Hepatocyte (in vitro differentiated cells): ENCODE measurements around the gene MACROH2A2. TPM values are rescaled to one million over a fixed set of nuclear protein-coding genes. Genes with fewer than 3 reads are reported as not detected.

ENCODE experiments used
- DNase-seq: peaks from one replicate; pipeline ENCODE4 v3.0.0-alpha.2; 2016; ENCODE audit warnings: low spot score
- H2AFZ ChIP-seq: fragments of 200-600 bp; sonication (generic); 2 replicates; pipeline ENCODE4 v1.6.0; 2016; ENCODE audit warnings: antibody characterized with exemption, mild to moderate bottlenecking
- H3K27ac ChIP-seq: fragments of 200-600 bp; sonication (generic); 2 replicates; pipeline ENCODE4 v1.5.1; 2016; ENCODE audit warnings: mild to moderate bottlenecking
- H3K27me3 ChIP-seq: fragments of 200-600 bp; sonication (generic); 2 replicates; pipeline ENCODE4 v1.6.1; 2016
- H3K36me3 ChIP-seq: fragments of 200-600 bp; sonication (generic); replicated peaks from 2 replicates; pipeline ENCODE4 v1.5.1; 2016; ENCODE audit warnings: low read depth; ENCODE audit not compliant: insufficient read depth
- H3K4me1 ChIP-seq: fragments of 200-600 bp; sonication (generic); 2 replicates; pipeline ENCODE4 v1.5.1; 2016; ENCODE audit warnings: mild to moderate bottlenecking, moderate library complexity; ENCODE audit not compliant: insufficient read depth
- H3K4me2 ChIP-seq: fragments of 200-600 bp; sonication (generic); 2 replicates; pipeline ENCODE4 v1.6.0; 2016
- H3K4me3 ChIP-seq: fragments of 200-600 bp; sonication (generic); 2 replicates; pipeline ENCODE4 v1.5.1; 2016; ENCODE audit warnings: mild to moderate bottlenecking
- H3K79me2 ChIP-seq: fragments of 200-600 bp; sonication (generic); 2 replicates; pipeline ENCODE4 v1.6.0; 2017; ENCODE audit warnings: mild to moderate bottlenecking
- H3K9me2 ChIP-seq: fragments of 200-600 bp; sonication (generic); replicated peaks from 2 replicates; pipeline ENCODE4 v1.6.0; 2017; ENCODE audit warnings: mild to moderate bottlenecking; ENCODE audit not compliant: insufficient read depth
- H3K9me3 ChIP-seq: fragments of 200-600 bp; sonication (generic); 2 replicates; pipeline ENCODE4 v1.5.1; 2016; ENCODE audit warnings: low read depth, mild to moderate bottlenecking
- H4K20me1 ChIP-seq: fragments of 200-600 bp; sonication (generic); 2 replicates; pipeline ENCODE4 v1.6.0; 2016; ENCODE audit warnings: mild to moderate bottlenecking; ENCODE audit not compliant: insufficient read depth, poor library complexity, severe bottlenecking
- EZH2 ChIP-seq: fragments of 200-600 bp; sonication (generic); IDR thresholded peaks from 2 replicates; pipeline ENCODE4 v1.6.1; 2016; ENCODE audit warnings: antibody characterized with exemption, mild to moderate bottlenecking, borderline replicate concordance
- EZH2phosphoT487 ChIP-seq: fragments of 200-600 bp; sonication (generic); IDR thresholded peaks from one replicate; pipeline ENCODE4 v1.6.1; 2018; ENCODE audit warnings: antibody characterized with exemption, mild to moderate bottlenecking, low read depth, moderate library complexity; ENCODE audit not compliant: unreplicated experiment, severe bottlenecking
- WGBS: methylation state at CpG from one replicate; pipeline ENCODE4 v1.1.6; 2016; ENCODE audit warnings: low lambda C conversion rate; ENCODE audit errors: missing lambda C conversion rate; 5-methylcytosine and 5-hydroxymethylcytosine counted together
- polyA plus RNA-seq: library from polyadenylated mRNA; unstranded; fragments of >200 nt; fragmentation: Nextera tagmentation; extraction: Ambion mirVana; gene quantifications from 2 replicates; pipeline ENCODE4 v1.2.1, GENCODE V29; 2016
- total RNA-seq: library from RNA; depleted of rRNA; stranded (reverse); fragments of >200 nt; gene quantifications from 2 replicates; pipeline ENCODE4 v1.2.3, GENCODE V29; 2014
- TF ChIP-seq, protein P1 (sequence below): fragments of 200-600 bp; sonication (generic); IDR thresholded peaks from 2 replicates; pipeline ENCODE4 v1.5.1; 2016; ENCODE audit warnings: antibody characterized with exemption, mild to moderate bottlenecking; ENCODE audit not compliant: poor library complexity

The MACROH2A2 gene
- total and polyA plus RNA-seq, 2 experiments from 2014 or later = 45.7 to 47.2 TPM

GRCh38 chr10:70048030-70048723, 4.5 kb upstream of the MACROH2A2 start:
- TF ChIP-seq EZH2phosphoT487 = no peak
- TF ChIP-seq EZH2 = no peak
- TF ChIP-seq, protein P1, sequence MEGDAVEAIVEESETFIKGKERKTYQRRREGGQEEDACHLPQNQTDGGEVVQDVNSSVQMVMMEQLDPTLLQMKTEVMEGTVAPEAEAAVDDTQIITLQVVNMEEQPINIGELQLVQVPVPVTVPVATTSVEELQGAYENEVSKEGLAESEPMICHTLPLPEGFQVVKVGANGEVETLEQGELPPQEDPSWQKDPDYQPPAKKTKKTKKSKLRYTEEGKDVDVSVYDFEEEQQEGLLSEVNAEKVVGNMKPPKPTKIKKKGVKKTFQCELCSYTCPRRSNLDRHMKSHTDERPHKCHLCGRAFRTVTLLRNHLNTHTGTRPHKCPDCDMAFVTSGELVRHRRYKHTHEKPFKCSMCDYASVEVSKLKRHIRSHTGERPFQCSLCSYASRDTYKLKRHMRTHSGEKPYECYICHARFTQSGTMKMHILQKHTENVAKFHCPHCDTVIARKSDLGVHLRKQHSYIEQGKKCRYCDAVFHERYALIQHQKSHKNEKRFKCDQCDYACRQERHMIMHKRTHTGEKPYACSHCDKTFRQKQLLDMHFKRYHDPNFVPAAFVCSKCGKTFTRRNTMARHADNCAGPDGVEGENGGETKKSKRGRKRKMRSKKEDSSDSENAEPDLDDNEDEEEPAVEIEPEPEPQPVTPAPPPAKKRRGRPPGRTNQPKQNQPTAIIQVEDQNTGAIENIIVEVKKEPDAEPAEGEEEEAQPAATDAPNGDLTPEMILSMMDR = no peak
- Histone ChIP-seq H2AFZ (no peak overlapping the region), H3K4me3 (no peak overlapping the region), H3K36me3 (no peaks in the 10 kb centered on the region), H3K27me3 (no peaks in the 10 kb centered on the region), H4K20me1 (no peaks in the 10 kb centered on the region), H3K9me3 (no peaks in the 10 kb centered on the region), H3K27ac (no peak overlapping the region), H3K9me2 (no peaks in the 10 kb centered on the region), H3K4me1 (peaks cover 16% of the 10 kb centered on the region), H3K79me2 (no peaks in the 10 kb centered on the region), H3K4me2 (no peak overlapping the region)
- WGBS = 55% methylated on average over 5 of the region's 5 CpGs
- DNase-seq = peak; percentile 23

DNA sequence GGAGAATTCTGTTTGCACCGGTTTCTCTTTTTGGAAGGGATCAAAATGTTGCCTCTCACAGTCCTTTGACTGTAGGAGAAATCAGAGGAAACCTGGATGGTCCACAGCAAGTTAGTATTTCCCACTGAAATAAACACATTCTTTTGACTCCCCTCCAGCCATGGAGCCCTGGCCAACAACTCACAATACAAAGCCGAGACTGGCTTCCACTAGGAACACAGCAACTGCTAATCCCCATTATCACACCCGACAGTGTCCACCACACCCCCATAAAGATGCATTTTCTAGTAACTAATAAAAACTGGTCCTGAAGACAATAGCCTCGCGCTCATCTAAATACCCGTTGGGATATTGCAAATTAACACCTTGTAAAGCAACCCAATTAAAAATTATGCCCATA, 798 bp upstream of the MACROH2A2 start:
- Histone ChIP-seq H3K27me3 (no peaks in the 10 kb centered on the region), H3K9me3 (no peaks in the 10 kb centered on the region), H4K20me1 (no peaks in the 10 kb centered on the region), H3K79me2 (peaks cover 33% of the 10 kb centered on the region), H2AFZ (peak overlapping the region; percentile 89), H3K9me2 (no peaks in the 10 kb centered on the region), H3K27ac (peak overlapping the region; percentile 93), H3K4me2 (peak overlapping the region; percentile 85), H3K36me3 (no peaks in the 10 kb centered on the region), H3K4me1 (peaks cover 16% of the 10 kb centered on the region), H3K4me3 (peak overlapping the region; percentile 94)
- DNase-seq = no peak
- WGBS = 34% methylated on average over 6 of the region's 6 CpGs
- no peak for TF ChIP-seq EZH2
- TF ChIP-seq, protein P1 = no peak
- no peak for TF ChIP-seq EZH2phosphoT487

GRCh38 chr10:70053218-70053840, 683 bp downstream of the MACROH2A2 start:
- peak overlapping the region; percentile 89 for H2AFZ ChIP-seq
- peak overlapping the region; percentile 94 for H3K4me3 ChIP-seq
- peak overlapping the region; percentile 85 for H3K4me2 ChIP-seq
- H3K79me2 ChIP-seq = peaks cover 48% of the 10 kb centered on the region
- H3K36me3 ChIP-seq = no peaks in the 10 kb centered on the region
- H3K9me2 ChIP-seq = no peaks in the 10 kb centered on the region
- TF ChIP-seq, protein P1 = no peak
- peak overlapping the region; percentile 93 for H3K27ac ChIP-seq
- WGBS = 1% methylated on average over 35 of the region's 78 CpGs
- peak; percentile 53 for DNase-seq
- peaks cover 16% of the 10 kb centered on the region for H3K4me1 ChIP-seq
- no peaks in the 10 kb centered on the region for H4K20me1 ChIP-seq
- no peaks in the 10 kb centered on the region for H3K27me3 ChIP-seq
- H3K9me3 ChIP-seq = no peaks in the 10 kb centered on the region
